Activated naive CD8-positive, alpha-beta T cell (primary cell): Measurements from ENCODE around the gene STMN3.
"Not testable (repeated sequence)": the region's sequence is repeated elsewhere in the genome, so short reads cannot be mapped to it uniquely, and the experiment has no call there.

Source experiments
- H3K27ac Mint-ChIP-seq: one replicate; pipeline ENCODE4 v1.8.0; 2021; ENCODE audit warnings: mixed read lengths
- H3K27me3 Mint-ChIP-seq: one replicate; pipeline ENCODE4 v1.8.0; 2021; ENCODE audit warnings: mixed read lengths
- H3K36me3 Mint-ChIP-seq: one replicate; pipeline ENCODE4 v1.8.0; 2021; ENCODE audit warnings: mixed read lengths
- H3K4me1 Mint-ChIP-seq: one replicate; pipeline ENCODE4 v1.8.0; 2021; ENCODE audit warnings: low read depth, mixed read lengths
- H3K4me3 Mint-ChIP-seq: one replicate; pipeline ENCODE4 v1.8.0; 2021; ENCODE audit warnings: mild to moderate bottlenecking, mixed read lengths
- H3K9me3 Mint-ChIP-seq: one replicate; pipeline ENCODE4 v1.8.0; 2021; ENCODE audit warnings: low read depth, mixed read lengths

Gene STMN3

DNA sequence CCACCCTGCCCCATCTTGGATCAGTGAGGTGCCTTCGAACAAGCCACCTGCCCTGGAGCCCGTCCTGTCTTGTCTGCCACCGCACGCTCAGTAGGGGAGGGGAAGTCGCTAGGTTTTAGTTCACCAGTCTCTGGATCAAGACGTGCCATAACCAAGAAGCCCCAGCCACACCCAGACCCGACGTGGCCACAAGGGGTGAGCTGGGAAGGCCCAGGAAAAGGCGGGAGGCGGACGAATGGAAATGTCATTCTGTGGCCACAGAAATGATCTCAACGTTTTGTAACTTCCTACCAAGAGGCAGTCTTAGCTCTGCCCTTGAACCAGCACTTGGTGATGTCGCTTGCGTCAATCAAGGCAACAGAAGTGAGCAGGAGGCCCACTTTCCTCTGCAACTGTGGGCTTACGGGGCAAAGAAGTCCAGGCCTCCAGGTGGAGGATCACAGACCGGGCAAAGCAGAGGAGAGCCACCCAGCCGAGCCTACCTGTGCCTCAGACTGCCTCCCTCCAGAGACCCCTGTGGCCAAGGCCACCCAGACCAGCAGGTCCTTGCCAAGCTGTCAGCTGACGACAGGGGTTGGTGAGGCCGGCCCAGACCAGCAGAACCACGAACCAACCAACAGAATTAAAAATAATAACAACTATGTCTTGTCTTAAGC, 40.8 kb downstream of the STMN3 start:
- Mint-ChIP-seq H3K27me3 (no peaks in the 10 kb centered on the region), H3K9me3 (no peaks in the 10 kb centered on the region), H3K27ac (no peak overlapping the region), H3K4me3 (no peak overlapping the region), H3K4me1 (peaks cover 2% of the 10 kb centered on the region), H3K36me3 (peaks cover 3% of the 10 kb centered on the region)

DNA sequence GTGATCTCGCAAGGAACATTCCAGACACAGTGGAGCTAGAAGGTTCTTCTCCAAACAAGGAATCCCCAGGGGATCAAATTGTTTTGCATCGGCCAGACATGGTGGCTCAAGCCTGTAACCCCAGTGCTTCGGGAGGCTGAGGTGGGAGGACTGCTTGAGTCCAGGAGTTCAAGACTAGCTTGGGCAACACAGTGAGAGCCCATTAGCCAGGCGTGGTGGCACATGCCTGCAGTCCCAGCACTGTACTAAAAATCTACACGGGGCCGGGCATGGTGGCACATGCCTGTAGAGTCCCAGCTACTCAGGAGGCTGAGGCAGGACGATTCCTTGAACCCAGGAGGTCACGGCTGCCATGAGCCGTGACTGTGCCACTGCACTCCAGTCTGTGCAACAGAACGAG, 41.6 kb downstream of the STMN3 start:
- Mint-ChIP-seq H3K4me1 (peaks cover 2% of the 10 kb centered on the region), H3K4me3 (no peak overlapping the region), H3K27ac (no peak overlapping the region), H3K27me3 (no peaks in the 10 kb centered on the region), H3K36me3 (no peaks in the 10 kb centered on the region), H3K9me3 (no peaks in the 10 kb centered on the region)

DNA sequence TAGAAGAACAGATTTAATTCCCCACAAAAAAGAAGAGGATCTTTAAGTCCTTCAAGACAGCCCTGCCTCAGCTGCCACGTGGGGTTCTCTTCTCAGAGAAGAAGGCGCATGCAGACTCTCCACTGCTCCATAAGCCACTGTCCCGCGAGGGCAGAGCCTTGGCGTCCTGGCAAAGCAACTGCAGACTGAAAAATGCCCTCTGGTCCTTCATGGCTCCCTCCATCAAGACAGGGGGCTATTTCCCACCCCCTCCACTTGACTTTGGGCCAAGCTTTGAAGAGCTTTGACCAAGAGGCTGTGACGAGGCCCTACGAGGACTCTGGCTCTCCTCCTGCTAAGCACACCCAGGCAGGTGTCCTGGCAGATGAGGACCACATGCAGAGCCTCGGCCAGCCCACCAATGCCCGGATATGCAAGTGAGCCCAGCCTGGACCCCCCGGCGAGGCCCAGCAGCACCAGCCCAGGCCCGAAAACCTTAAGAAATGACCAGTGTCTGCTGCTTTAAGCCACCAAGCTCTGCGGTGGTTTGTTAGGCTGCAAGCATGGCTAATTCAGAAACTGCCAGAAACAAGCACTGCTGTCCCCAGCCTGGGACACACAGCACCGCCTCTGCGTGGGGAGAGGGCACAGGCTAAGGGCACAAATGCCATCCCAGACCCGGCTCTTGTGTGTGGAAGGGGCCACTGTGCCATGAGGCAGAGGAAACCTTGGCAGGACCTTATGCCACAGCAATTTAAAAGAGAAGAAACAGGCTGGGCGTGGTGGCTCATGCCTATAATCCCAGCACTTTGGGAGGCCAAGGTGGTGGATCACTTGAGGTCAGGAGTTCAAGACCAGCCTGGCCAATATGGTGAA, 42.4 kb downstream of the STMN3 start:
- Mint-ChIP-seq H3K27me3 (no peaks in the 10 kb centered on the region), H3K9me3 (no peaks in the 10 kb centered on the region), H3K4me3 (no peak overlapping the region), H3K36me3 (no peaks in the 10 kb centered on the region), H3K4me1 (peaks cover 2% of the 10 kb centered on the region), H3K27ac (no peak overlapping the region)

DNA sequence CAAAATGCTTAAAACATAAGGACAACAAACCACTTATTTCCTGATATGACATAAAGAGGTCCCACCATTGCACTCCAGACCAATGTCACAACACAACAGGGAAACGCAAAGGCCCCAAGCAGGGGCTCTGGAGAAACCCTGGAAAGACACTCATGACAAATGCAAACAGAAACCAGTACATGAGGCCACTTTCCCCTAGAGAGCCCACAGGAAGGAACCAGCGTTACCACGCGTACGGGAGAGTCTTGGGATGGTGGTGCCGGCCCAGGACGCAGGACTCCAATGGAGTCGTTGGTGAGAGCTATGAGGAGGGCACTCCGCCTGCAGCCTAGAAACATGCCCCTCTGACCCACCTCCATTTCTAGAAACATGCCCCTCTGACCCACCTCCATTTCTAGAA, 46.5 kb downstream of the STMN3 start:
- Mint-ChIP-seq H3K4me1 (no peaks in the 10 kb centered on the region), H3K36me3 (peaks cover 4% of the 10 kb centered on the region), H3K27ac (no peak overlapping the region), H3K9me3 (no peaks in the 10 kb centered on the region), H3K4me3 (no peak overlapping the region), H3K27me3 (no peaks in the 10 kb centered on the region)

DNA sequence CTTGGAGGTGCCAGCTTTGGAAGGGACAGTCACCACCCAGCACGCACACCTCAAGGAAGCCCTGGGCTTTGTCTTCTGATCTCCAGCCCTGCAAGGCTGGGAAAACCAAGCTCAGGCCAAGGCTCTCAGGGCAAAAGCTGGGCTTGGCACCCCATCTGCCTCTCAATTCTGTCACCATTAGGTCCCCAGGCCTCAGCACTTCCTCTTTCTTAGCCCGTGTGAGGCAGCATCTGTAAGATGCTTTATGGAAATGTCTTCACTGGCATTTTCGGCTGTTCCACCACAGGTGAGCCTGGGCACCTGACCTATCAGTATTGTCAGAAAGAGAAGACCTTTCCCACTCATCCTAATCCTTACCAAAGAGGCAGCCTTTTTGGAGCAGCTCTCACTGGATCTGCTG, 50.9 kb downstream of the STMN3 start:
- Mint-ChIP-seq H3K4me1 (peaks cover 2% of the 10 kb centered on the region), H3K27ac (no peak overlapping the region), H3K27me3 (no peaks in the 10 kb centered on the region), H3K36me3 (peaks cover 4% of the 10 kb centered on the region), H3K9me3 (no peaks in the 10 kb centered on the region), H3K4me3 (no peak overlapping the region)

DNA sequence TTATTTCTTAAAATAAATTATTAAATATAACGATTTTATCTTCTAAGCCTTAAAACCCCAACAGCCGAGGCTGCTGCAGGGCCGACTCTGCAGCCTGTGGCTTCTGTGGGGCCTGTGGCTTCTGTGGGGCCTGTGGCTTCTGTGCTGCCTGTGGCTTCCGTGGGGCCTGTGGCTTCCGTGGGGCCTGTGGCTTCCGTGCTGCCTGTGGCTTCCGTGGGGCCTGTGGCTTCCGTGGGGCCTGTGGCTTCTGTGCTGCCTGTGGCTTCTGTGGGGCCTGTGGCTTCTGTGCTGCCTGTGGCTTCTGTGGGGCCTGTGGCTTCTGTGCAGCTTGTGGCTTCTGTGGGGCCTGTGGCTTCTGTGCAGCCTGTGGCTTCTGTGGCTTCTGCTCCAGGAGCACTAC, 51.5 kb downstream of the STMN3 start:
- not testable (repeated sequence) for H3K27ac Mint-ChIP-seq, H3K9me3 Mint-ChIP-seq, H3K4me3 Mint-ChIP-seq, H3K4me1 Mint-ChIP-seq, H3K36me3 Mint-ChIP-seq, H3K27me3 Mint-ChIP-seq

DNA sequence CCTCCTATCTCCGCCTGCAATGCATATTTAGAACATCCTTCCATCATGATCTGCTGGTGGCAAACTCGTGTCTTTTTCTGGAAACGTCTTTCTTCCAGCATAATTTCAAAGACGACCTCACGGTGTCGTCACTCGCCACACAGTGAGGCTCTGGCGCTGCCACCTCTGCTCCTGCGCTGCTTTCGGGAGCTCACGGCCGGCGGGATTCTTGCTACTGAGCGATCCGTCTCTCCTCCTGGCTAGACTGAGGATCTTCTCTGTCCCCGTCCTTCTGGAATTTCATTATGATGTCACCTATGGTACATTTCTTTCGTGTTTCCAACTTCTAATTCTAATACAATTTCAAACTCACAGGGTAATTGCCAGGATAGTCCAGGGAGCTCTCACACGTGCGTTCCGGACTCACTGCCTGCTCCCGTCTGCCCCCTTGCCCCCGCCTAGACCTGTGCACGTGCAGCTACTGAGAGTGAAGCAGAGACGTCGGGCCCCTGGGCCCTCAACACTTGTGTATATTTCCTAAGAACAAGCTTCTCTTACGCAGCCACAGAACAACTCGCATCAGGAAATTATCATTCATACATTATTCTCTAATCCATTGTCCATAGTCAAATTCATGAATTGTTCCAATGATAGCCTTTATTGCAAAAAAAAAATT, 53.7 kb downstream of the STMN3 start:
- Mint-ChIP-seq H3K4me1 (peaks cover 2% of the 10 kb centered on the region), H3K4me3 (no peak overlapping the region), H3K27ac (no peak overlapping the region), H3K9me3 (no peaks in the 10 kb centered on the region), H3K27me3 (no peaks in the 10 kb centered on the region), H3K36me3 (peaks cover 4% of the 10 kb centered on the region)

DNA sequence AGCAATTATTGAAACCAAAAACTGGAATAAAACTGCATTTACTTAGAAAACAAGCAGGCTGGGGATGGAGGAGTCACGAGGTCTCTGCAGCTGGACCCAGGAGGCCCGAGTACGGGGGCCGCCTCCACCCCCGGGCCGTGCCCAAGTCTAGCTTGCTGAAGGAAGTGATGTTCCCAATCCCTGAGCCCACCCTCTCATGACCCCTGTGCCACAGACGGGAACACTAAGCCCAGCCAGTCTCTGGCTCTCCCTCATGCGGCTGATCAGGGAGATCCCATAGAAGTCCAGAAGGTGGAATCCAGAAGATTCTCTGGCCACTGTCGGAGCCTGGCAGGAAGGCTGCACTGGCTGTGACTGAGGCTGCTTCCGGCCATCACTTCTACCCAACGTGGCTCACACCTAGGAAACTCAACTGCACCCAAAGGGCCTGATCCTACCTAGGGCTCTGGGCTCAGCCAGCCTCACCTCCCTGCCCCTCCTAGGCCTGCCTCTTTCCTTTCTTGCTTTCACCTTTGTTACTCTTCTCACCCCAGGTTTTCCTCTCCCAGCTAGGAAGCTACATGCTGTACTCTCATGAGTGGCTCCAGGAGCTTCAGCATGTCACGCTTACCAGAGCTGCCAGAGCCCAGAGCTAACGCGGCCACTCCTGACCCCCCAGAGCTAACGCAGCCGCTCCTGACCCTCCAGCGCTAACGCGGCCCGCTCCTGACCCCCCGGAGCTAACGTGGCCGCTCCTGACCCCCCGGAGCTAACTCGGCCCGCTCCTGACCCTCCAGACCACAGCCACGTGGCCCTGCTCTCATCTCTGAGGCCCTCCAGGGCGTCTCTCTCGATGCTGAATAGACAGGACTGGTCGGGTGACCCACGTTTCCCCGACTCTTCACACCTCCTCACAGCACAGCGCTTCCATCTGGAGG, 54.5 kb downstream of the STMN3 start:
- Mint-ChIP-seq H3K27ac (no peak overlapping the region), H3K4me1 (peaks cover 2% of the 10 kb centered on the region), H3K9me3 (no peaks in the 10 kb centered on the region)

DNA sequence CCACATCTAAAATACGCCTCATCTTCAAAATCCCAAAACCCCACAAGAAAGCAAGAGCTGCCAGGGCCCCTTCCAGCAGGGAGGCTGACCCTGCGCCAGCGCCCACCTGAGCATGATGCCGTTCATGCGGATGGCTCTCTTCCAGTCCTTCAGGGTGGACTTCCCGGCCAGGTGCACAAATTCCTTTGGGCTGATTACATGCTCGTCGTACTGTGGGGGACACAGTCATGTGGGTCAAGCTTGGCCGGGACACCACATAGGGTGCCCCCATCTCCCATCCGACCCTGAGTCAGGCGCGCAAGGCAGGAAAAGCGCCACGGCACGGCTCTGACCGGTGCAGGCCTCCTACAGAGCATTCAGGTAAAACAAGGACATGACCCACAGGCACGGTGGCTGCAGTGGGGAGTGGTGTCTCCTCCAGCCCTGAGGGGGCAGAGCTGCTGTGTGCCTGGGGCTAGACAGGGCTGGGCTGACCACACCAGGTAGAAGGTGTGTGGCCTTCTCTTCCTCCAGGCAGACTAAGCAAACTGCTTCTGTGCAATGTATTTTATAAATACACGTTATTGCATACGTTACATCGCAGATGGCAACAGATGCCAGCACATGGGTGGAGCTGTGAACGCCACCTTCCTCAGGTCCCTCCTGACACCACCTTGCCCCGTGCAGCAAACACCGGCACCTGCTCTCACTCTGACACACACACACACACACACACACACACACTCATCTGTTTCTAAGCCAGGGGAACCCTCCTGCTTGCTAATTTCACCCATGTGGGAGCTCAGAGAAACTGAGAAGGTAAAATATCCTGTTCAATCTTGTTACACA, 55.4 kb downstream of the STMN3 start:
- no peak overlapping the region for H3K27ac Mint-ChIP-seq
- H3K27me3 Mint-ChIP-seq: no peaks in the 10 kb centered on the region
- no peaks in the 10 kb centered on the region for H3K9me3 Mint-ChIP-seq
- H3K4me1 Mint-ChIP-seq: peaks cover 2% of the 10 kb centered on the region
- peaks cover 7% of the 10 kb centered on the region for H3K36me3 Mint-ChIP-seq
- no peak overlapping the region for H3K4me3 Mint-ChIP-seq

More for the DNA sequence above, 54.5 kb downstream of the STMN3 start:
- H3K36me3 Mint-ChIP-seq: peaks cover 4% of the 10 kb centered on the region
- no peaks in the 10 kb centered on the region for H3K27me3 Mint-ChIP-seq
- H3K4me3 Mint-ChIP-seq: no peak overlapping the region

DNA sequence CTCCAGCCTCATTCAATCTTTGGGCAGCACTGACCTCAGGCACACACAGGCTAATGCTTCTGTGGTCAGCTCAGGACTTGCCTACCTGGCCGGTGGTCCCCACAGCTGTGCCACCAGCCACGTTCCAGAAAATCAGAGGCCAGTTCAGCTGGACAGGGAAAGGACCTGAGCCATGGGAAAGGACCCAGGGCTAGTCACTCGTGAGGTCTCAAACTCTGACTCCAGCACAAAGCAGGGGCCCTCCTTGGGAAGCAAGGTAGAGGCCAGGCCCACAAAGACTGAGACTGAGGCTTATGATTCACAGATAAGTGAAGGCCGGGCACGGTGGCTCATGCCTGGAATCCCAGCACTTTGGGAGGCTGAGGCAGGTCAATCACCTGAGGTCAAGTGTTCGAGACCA, 56.8 kb downstream of the STMN3 start:
- Mint-ChIP-seq H3K4me1 (peaks cover 2% of the 10 kb centered on the region), H3K27me3 (no peaks in the 10 kb centered on the region), H3K27ac (no peak overlapping the region), H3K36me3 (peaks cover 5% of the 10 kb centered on the region), H3K4me3 (no peak overlapping the region), H3K9me3 (no peaks in the 10 kb centered on the region)

DNA sequence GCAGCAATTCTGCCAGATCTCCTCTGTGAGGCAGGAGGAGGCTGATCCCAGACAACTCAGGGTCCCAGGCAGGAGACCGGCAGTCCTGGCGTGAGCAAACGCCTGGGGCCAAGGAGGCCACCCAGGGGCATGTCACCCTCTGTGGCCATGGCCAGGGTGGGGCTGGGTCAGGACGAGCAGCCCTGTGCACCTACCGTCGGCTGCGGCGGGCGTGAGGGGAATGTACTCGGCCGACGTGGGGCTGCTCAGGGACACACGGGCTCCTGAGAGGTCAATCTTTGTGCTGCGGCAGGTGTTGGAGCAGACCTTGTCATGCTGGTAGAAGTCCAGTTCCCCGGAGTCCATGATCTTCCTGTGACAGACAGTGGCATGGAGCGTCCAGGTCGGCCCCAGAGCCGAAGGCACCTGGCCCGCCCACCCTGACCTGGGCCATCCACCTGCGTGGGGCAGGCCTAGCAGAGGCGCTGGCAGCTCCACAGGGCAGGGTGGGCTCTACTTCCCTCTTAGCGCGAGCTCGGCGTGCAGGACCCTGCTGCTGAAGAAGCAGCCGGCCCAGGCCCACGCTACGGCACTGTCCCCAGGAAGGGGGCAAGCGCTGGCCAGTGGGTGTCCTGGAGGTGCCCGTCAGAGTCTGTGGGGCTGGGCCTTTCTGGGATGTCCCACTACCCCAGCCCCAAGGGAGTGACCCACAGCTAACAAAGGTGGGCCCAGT, 57.7 kb downstream of the STMN3 start:
- no peak overlapping the region for H3K4me3 Mint-ChIP-seq
- H3K27me3 Mint-ChIP-seq: no peaks in the 10 kb centered on the region
- H3K9me3 Mint-ChIP-seq: no peaks in the 10 kb centered on the region
- no peak overlapping the region for H3K27ac Mint-ChIP-seq
- peaks cover 5% of the 10 kb centered on the region for H3K36me3 Mint-ChIP-seq
- no peaks in the 10 kb centered on the region for H3K4me1 Mint-ChIP-seq

DNA sequence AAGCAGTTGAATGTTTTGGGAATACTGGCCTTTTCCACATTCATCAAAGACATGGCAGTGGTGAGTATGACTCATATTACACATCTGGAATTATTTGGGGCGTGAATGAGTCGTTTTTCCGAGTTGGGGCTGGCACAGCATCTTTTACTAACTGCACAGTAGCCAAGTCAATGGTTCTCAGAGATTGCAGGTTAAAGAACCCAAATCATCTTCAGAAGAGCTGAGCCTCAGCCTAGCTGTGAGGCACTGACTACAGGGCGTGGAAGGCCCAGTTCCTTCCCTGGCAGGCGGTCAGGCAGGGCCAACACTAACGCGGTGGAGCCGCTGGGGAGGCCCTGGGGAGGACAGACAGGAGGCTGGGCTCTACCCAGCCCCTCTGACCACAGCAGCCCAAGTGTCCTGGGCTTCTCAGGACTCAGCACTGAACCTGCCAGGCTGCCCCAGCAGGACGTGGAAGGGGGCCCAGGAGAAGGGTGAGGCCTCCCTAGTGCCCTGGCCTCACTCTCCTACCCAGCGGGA, 59.1 kb downstream of the STMN3 start:
- H3K4me3 Mint-ChIP-seq: no peak overlapping the region
- no peak overlapping the region for H3K27ac Mint-ChIP-seq
- H3K27me3 Mint-ChIP-seq: no peaks in the 10 kb centered on the region
- H3K9me3 Mint-ChIP-seq: no peaks in the 10 kb centered on the region
- H3K4me1 Mint-ChIP-seq: no peaks in the 10 kb centered on the region
- H3K36me3 Mint-ChIP-seq: peaks cover 7% of the 10 kb centered on the region

DNA sequence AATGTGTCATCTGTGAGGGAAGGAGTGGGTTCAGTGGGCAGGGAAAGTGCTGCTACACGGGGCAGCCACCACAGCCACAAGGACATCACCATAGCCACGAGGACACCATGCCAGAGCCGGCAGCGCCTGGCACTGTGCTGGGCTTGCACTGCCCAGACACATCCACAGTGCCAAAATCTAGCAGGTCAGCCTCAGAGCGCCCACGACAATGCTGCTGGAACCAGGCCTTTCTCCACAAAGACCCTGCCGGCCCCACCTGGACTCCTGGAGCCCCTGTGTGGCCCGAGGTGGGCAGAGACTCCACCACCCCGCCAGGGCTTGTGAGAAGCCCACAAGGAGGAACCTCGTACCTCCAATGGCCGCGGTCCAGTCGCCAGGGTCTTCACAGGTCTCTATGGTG, 60.6 kb downstream of the STMN3 start:
- H3K4me1 Mint-ChIP-seq: peaks cover 9% of the 10 kb centered on the region
- no peaks in the 10 kb centered on the region for H3K9me3 Mint-ChIP-seq
- H3K36me3 Mint-ChIP-seq: peaks cover 7% of the 10 kb centered on the region
- no peak overlapping the region for H3K27ac Mint-ChIP-seq
- no peaks in the 10 kb centered on the region for H3K27me3 Mint-ChIP-seq
- H3K4me3 Mint-ChIP-seq: no peak overlapping the region
